ENCODE results near the gene CSNK1G2. TPM values are rescaled to one million over a fixed set of nuclear protein-coding genes. Genes with fewer than 3 reads are reported as not detected.

Gene CSNK1G2
- total and polyA plus RNA-seq, 2 experiments from 2014 or later = 56.8 to 82.5 TPM

- no peaks in the 10 kb centered on the region for H3K9me2 ChIP-seq (replicated peaks; ENCODE audit: insufficient read depth)
- H2AFZ ChIP-seq = no peak overlapping the region
- no peak overlapping the region for H3K4me2 ChIP-seq
- H3K79me2 ChIP-seq = no peaks in the 10 kb centered on the region
- DNase-seq (ENCODE audit: low spot score) = no peak
- no peak for TF ChIP-seq CTCF (IDR thresholded peaks at IDR 0.05; ENCODE audit: poor library complexity)
- no peak for TF ChIP-seq EZH2 (IDR thresholded peaks at IDR 0.05; ENCODE audit: borderline replicate concordance)
- TF ChIP-seq EZH2phosphoT487 (IDR thresholded peaks at IDR 0.05; ENCODE audit: low read depth, severe bottlenecking, unreplicated experiment) = no peak
- H3K27ac ChIP-seq = no peak overlapping the region
- H3K9me3 ChIP-seq (ENCODE audit: low read depth) = no peaks in the 10 kb centered on the region
- H4K20me1 ChIP-seq (ENCODE audit: insufficient read depth, poor library complexity, severe bottlenecking) = no peaks in the 10 kb centered on the region
- no peak overlapping the region for H3K4me3 ChIP-seq
- H3K4me1 ChIP-seq (ENCODE audit: insufficient read depth) = no peaks in the 10 kb centered on the region
- WGBS (ENCODE audit: low lambda C conversion rate, missing lambda C conversion rate) = 98% methylated on average over 17 of the region's 19 CpGs
- no peaks in the 10 kb centered on the region for H3K36me3 ChIP-seq (replicated peaks; ENCODE audit: insufficient read depth, low read depth)
- no peaks in the 10 kb centered on the region for H3K27me3 ChIP-seq
Observed at GRCh38 chr19:1920644-1921043, 20.3 kb upstream of the CSNK1G2 start.

DNA sequence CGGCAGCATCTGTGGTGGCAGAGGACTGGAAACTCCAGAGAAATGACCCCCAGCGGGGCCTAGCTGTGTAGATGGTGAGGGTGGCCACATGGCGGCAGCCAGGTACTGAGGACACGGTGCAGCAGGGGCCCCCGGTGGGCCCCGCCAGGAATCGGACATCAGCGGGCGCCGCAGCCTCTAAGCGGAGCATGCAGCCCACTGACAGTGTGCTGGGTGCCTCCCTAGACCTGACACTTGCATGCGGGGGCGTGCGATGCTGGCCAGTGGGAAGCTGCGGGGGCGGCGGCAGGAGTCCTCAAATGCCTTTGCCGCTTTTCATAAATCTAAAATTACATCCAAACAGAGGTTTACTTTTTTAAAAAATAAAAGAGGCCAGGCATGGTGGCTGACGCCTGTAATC lies 19.6 kb upstream of the CSNK1G2 start:
- 97% methylated on average over 19 of the region's 19 CpGs for WGBS (ENCODE audit: low lambda C conversion rate, missing lambda C conversion rate)
- H3K9me3 ChIP-seq (ENCODE audit: low read depth) = no peaks in the 10 kb centered on the region
- H3K9me2 ChIP-seq (replicated peaks; ENCODE audit: insufficient read depth) = no peaks in the 10 kb centered on the region
- TF ChIP-seq EZH2phosphoT487 (IDR thresholded peaks at IDR 0.05; ENCODE audit: low read depth, severe bottlenecking, unreplicated experiment) (no peak), EZH2 (IDR thresholded peaks at IDR 0.05; ENCODE audit: borderline replicate concordance) (no peak), CTCF (IDR thresholded peaks at IDR 0.05; ENCODE audit: poor library complexity) (no peak)
- H3K27me3 ChIP-seq = no peaks in the 10 kb centered on the region
- no peak overlapping the region for H3K4me3 ChIP-seq
- no peak overlapping the region for H3K27ac ChIP-seq
- no peaks in the 10 kb centered on the region for H4K20me1 ChIP-seq (ENCODE audit: insufficient read depth, poor library complexity, severe bottlenecking)
- no peaks in the 10 kb centered on the region for H3K79me2 ChIP-seq
- no peak overlapping the region for H3K4me2 ChIP-seq
- H3K36me3 ChIP-seq (replicated peaks; ENCODE audit: insufficient read depth, low read depth) = no peaks in the 10 kb centered on the region
- DNase-seq (ENCODE audit: low spot score) = no peak
- H2AFZ ChIP-seq = no peak overlapping the region
- H3K4me1 ChIP-seq (ENCODE audit: insufficient read depth) = no peaks in the 10 kb centered on the region

DNA sequence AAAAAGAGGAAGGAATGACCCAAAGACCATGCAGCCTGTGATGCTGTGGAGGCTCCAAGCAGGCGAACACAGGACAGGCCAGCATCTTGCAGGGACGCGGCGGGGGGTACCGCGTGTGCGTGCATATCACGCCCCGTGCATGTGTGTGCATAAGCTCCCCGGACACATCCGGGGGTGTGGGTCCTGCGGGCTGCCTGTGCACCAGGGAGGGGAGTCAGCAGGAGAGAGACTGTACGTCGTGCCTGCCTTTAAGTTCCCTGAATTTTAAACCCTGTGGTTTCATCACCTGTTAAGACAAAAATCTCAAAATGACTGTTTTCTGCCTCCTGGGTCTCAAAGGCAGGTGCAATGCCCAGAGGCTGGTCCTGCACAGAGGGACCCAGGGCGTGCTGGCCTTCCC lies 19.1 kb upstream of the CSNK1G2 start:
- H3K4me1 ChIP-seq (ENCODE audit: insufficient read depth) = no peaks in the 10 kb centered on the region
- H4K20me1 ChIP-seq (ENCODE audit: insufficient read depth, poor library complexity, severe bottlenecking) = no peaks in the 10 kb centered on the region
- TF ChIP-seq EZH2phosphoT487 (IDR thresholded peaks at IDR 0.05; ENCODE audit: low read depth, severe bottlenecking, unreplicated experiment) (no peak), EZH2 (IDR thresholded peaks at IDR 0.05; ENCODE audit: borderline replicate concordance) (no peak), CTCF (IDR thresholded peaks at IDR 0.05; ENCODE audit: poor library complexity) (no peak)
- H3K36me3 ChIP-seq (replicated peaks; ENCODE audit: insufficient read depth, low read depth) = no peaks in the 10 kb centered on the region
- 96% methylated on average over 15 of the region's 15 CpGs for WGBS (ENCODE audit: low lambda C conversion rate, missing lambda C conversion rate)
- H3K27ac ChIP-seq = no peak overlapping the region
- no peak overlapping the region for H3K4me3 ChIP-seq
- H3K27me3 ChIP-seq = no peaks in the 10 kb centered on the region
- no peak overlapping the region for H2AFZ ChIP-seq
- no peaks in the 10 kb centered on the region for H3K9me2 ChIP-seq (replicated peaks; ENCODE audit: insufficient read depth)
- H3K4me2 ChIP-seq = no peak overlapping the region
- H3K9me3 ChIP-seq (ENCODE audit: low read depth) = no peaks in the 10 kb centered on the region
- no peaks in the 10 kb centered on the region for H3K79me2 ChIP-seq
- no peak for DNase-seq (ENCODE audit: low spot score)

- no peak for TF ChIP-seq CTCF (IDR thresholded peaks at IDR 0.05; ENCODE audit: poor library complexity)
- TF ChIP-seq EZH2 (IDR thresholded peaks at IDR 0.05; ENCODE audit: borderline replicate concordance) = no peak
- TF ChIP-seq EZH2phosphoT487 (IDR thresholded peaks at IDR 0.05; ENCODE audit: low read depth, severe bottlenecking, unreplicated experiment) = no peak
- no peak overlapping the region for H3K4me3 ChIP-seq
- no peaks in the 10 kb centered on the region for H3K36me3 ChIP-seq (replicated peaks; ENCODE audit: insufficient read depth, low read depth)
- no peak overlapping the region for H2AFZ ChIP-seq
- DNase-seq (ENCODE audit: low spot score) = no peak
- WGBS (ENCODE audit: low lambda C conversion rate, missing lambda C conversion rate) = 94% methylated on average over 23 of the region's 23 CpGs
- H3K79me2 ChIP-seq = no peaks in the 10 kb centered on the region
- no peaks in the 10 kb centered on the region for H3K9me2 ChIP-seq (replicated peaks; ENCODE audit: insufficient read depth)
- no peak overlapping the region for H3K4me2 ChIP-seq
- no peaks in the 10 kb centered on the region for H3K4me1 ChIP-seq (ENCODE audit: insufficient read depth)
- H4K20me1 ChIP-seq (ENCODE audit: insufficient read depth, poor library complexity, severe bottlenecking) = no peaks in the 10 kb centered on the region
- H3K27me3 ChIP-seq = no peaks in the 10 kb centered on the region
- no peaks in the 10 kb centered on the region for H3K9me3 ChIP-seq (ENCODE audit: low read depth)
- H3K27ac ChIP-seq = no peak overlapping the region
Observed at GRCh38 chr19:1922803-1923202, 18.2 kb upstream of the CSNK1G2 start.

Data from hepatocyte (in vitro differentiated cells).